Lower leg skin (tissue), 4 donors: Measurements from ENCODE around the gene BCAS1. TPM values are rescaled to one million over a fixed set of nuclear protein-coding genes. Genes with fewer than 3 reads are reported as not detected.
A peak's percentile ranks its signal among the peaks of the same experiment; 100 is the strongest.

Experiments used
- DNase-seq, 2 donors: peaks; one replicate each; pipeline ENCODE4 v3.0.0-alpha.2; 2019; ENCODE audit warnings: low spot score in 2 of 2
- H3K4me3 ChIP-seq: fragments of 200-600 bp; sonication (generic); 2 replicates; pipeline ENCODE4 v1.5.1; 2017; ENCODE audit warnings: mild to moderate bottlenecking, low read depth; ENCODE audit not compliant: poor library complexity, severe bottlenecking
- CTCF ChIP-seq, 3 donors: fragments of 450-650 bp; IDR thresholded peaks; one replicate each; pipeline ENCODE4 v1.5.1; 2016; ENCODE audit warnings: antibody characterized with exemption in 3 of 3, mild to moderate bottlenecking in 3 of 3, moderate library complexity in 2 of 3
- POLR2A ChIP-seq, 2 donors: fragments of 450-650 bp; IDR thresholded peaks; one replicate each; pipeline ENCODE4 v1.6.1; 2016 to 2017; ENCODE audit warnings: antibody characterized with exemption in 2 of 2, mild to moderate bottlenecking in 1 of 2, moderate library complexity in 1 of 2
- WGBS, 2 donors: methylation state at CpG; one replicate each; pipeline ENCODE4 v1.1.5; 2018; 5-methylcytosine and 5-hydroxymethylcytosine counted together
- intact Hi-C: fragments of 100-400 bp; cut with DNase I; formaldehyde crosslinking; loops from one replicate; pipeline ENCODE4 v1.15.0; 2023; ENCODE audit warnings: low total_unique reads
- total RNA-seq, 4 donors: library from RNA; depleted of rRNA; stranded (reverse); fragments of >200 nt; gene quantifications; one replicate each; pipeline ENCODE4 v1.1.0, GENCODE V29; 2016

Gene BCAS1
- total RNA-seq, 4 donors from 2014 or later = 1.7 to 3.7 (median 2.1) TPM

GRCh38 chr20:53914781-53915445, 155.5 kb downstream of the BCAS1 start:
- DNase-seq = peak in 1 of 2 donors; percentile 37
- TF ChIP-seq CTCF (IDR thresholded peaks at IDR 0.05) (no peak), POLR2A (IDR thresholded peaks at IDR 0.05) (no peak)
- WGBS, 2 donors = 27 to 33% methylated on average over 6 of the region's 6 CpGs
- H3K4me3 ChIP-seq = no peak overlapping the region
- intact Hi-C loops = no loop called here

GRCh38 chr20:53914091-53914780, 156.2 kb downstream of the BCAS1 start:
- TF ChIP-seq CTCF (IDR thresholded peaks at IDR 0.05) (no peak), POLR2A (IDR thresholded peaks at IDR 0.05) (no peak)
- no peak overlapping the region for H3K4me3 ChIP-seq
- WGBS, 2 donors = 50 to 57% methylated on average over 9 of the region's 9 CpGs
- intact Hi-C loops = no loop called here
- DNase-seq = peak in 1 of 2 donors; percentile 48

- 78 to 81% methylated on average over 6 of the region's 6 CpGs for WGBS, 2 donors
- no peak for TF ChIP-seq CTCF (IDR thresholded peaks at IDR 0.05)
- no peak for TF ChIP-seq POLR2A (IDR thresholded peaks at IDR 0.05)
- H3K4me3 ChIP-seq = no peak overlapping the region
- intact Hi-C loops = no loop called here
- DNase-seq = peak in 1 of 2 donors; percentile 78
Observed at GRCh38 chr20:53911301-53911700, 159.1 kb downstream of the BCAS1 start.

- TF ChIP-seq POLR2A (IDR thresholded peaks at IDR 0.05) = no peak
- no peak for TF ChIP-seq CTCF (IDR thresholded peaks at IDR 0.05)
- peak in 1 of 2 donors; percentile 56 for DNase-seq
- intact Hi-C loops = no loop called here
- 62 to 78% methylated on average over 13 of the region's 13 CpGs for WGBS, 2 donors
- H3K4me3 ChIP-seq = no peak overlapping the region
Observed at GRCh38 chr20:53910351-53911002, 159.9 kb downstream of the BCAS1 start.

GRCh38 chr20:53907968-53908751, 162.2 kb downstream of the BCAS1 start:
- H3K4me3 ChIP-seq = no peak overlapping the region
- WGBS, 2 donors = 86 to 89% methylated on average over 11 of the region's 11 CpGs
- no peak for TF ChIP-seq POLR2A (IDR thresholded peaks at IDR 0.05)
- intact Hi-C loops = no loop called here
- DNase-seq = peak in 1 of 2 donors; percentile 50
